RKO (cell line): Measurements from ENCODE around the gene POU2F1.

Source experiments
- DNase-seq: peaks from one replicate; pipeline ENCODE4 v3.0.0-alpha.2; 2016; ENCODE audit warnings: low spot score

Gene POU2F1

DNA sequence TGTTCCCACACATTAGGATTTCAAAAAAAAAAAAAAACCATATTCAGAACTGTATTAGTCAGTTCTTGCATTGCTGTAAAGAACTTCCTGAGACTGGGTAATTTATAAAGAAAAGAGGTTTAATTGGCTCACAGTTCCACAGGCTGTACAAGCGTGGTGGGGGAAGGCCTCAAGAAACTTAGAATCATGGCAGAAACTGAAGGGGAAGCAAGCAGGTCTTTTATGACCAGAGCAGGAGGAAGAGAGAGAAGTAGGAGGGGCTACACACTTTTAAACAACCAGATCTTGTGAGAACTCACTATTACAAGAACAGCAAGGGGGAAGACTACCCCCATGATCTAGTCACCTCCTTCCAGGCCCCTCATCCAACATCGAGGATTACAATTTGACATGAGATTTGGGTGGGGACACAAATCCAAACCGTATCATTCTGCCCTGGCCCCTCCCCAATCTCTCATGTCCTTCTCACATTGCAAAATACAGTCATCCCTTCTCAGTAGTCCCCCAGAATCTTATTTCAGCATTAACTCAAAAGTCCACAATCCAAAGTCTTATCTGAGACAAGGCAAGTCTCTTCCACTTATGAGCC is 51.8 kb downstream of the POU2F1 start:
- no peak for DNase-seq

DNA sequence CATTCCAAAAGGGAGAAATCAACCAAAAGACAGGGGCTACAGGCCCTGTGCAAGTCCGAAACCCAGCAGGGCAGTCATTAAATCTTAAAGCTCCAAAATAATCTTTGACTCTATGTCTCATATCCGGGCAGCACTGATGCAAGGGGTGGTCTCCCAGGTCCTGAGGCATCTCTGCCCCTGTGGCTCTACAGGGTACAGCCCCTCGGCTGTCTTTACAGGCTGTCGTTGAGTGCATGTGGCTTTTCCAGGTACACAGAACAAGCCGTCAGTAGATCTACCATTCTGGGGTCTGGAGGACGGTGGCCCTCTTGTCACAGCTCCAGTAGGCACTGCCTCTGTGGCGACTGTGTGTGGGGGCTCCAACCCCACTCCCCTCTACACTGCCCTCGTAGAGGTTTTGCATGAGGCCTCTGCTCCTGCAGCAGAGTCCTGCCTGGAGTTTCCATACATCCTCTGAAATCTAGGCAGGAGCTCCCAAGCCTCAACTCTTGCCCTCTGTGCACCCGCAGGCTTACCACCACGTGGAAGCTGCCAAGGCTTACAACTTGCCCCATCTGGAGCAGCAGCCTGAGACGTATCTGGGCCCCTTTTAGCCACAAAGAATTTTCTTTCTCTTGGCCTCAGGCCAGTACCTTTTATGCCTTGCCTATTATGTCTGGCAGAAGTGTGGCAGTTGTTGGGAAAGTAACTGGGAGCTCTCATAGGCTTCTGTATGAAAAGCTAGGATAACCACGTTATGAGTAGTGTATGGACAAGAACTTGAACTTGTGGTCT is 52.5 kb downstream of the POU2F1 start:
- no peak for DNase-seq

DNA sequence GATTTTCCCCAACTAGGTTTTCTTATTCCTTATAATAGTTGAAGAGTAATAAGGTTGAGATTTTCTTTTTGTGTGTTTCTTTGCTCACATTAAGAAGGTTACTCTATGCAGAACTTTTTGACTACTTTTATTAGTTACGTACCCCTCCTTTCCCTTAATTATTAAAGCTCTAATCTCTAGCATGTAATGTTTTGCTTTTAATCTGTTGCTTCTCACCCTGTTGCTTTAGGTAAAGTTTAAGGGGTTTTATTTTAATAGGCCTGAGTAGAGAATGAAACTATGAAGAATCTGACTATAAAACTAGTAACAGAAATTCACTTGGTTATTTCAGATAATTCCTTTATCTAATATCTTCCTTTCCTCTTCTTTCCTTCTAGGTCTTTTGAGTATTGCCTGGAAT is 53.4 kb downstream of the POU2F1 start:
- DNase-seq = no peak

DNA sequence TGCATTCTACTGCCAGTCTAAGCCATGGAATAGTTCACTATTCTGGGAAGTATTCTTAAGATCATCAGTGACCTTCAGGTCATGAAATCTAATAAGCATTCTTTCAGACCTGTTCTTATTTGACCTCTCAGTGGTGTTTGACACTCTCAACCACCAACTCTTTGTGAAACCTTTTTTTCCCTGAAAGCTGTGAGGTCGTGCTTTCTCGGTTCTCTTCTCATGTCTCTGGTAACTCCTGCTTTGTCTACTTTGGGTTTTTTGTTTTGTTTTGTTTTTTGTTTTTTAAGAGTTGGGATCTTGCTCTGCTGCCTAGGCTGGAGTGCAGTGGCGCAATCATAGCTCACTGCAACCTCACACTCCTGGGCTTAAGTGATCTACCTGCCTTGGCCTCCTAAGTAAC is 56.3 kb downstream of the POU2F1 start:
- DNase-seq = no peak

DNA sequence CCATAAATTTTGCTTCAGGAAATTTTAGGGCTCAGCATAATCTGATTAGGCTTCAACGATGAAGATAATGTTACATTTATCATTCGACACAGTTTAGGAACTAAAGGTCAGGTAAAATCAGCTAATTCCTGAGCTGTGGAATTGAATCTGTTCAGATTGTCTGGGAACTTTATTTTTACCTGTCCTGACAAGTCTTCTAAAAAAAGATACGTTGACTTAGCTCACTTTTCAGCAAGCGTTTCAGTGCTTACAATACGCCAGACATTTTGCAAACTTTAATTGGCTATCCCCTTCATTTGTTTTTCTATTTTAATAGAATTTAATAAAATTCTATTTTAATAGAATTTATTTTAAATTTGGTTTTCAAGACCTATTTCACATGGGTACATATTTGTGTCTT is 57.8 kb downstream of the POU2F1 start:
- no peak for DNase-seq

DNA sequence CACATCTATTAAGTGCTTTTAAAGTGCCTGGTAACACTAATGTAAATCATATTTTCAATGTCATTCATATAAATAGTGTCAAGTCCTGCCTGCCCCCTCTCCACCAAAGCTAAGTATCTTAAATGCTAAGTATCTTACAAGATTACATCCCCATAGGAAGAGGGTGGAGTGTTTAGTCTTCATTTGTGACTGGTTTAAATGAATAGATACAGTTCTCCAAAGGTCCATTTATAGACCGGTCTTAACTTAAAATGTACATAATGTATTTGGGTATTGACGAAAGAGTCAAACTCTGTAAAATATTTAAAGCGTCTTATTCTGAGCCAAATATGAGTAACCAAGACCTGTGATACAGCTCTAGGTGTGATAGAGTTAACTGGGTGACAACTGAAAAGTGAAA is 60.2 kb downstream of the POU2F1 start:
- DNase-seq = no peak

DNA sequence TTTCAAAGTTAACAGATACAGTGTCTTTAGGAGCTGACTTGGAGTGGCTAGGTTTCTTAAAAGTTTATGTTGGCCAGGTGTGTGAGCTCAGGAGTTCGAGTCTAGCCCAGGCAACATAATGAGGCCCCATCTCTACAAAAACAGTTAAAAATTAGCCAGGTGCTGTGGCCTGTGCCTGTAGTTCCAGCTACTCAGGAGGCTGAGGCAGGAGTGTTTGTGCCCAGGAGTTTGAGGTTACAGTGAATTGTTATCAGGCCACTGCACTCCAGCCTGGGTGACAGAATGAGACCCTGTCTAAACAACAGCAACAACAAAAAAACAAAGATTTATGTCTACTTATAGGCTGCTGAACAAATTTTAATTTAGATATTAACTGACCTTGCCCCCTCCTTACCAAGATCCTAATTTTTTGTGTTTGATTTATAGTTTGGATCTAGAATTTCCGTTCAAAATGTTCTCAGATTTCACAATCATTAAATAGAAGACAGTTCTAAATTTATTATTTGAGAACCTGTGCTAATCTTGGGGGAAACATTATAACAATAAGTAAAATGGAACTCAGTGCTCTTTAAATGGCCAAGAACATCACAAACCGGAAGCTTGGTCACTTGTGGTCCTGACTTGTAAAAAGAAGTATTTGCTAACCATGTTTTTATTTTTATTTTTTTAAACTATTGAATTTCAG is 67.8 kb downstream of the POU2F1 start:
- DNase-seq = no peak

DNA sequence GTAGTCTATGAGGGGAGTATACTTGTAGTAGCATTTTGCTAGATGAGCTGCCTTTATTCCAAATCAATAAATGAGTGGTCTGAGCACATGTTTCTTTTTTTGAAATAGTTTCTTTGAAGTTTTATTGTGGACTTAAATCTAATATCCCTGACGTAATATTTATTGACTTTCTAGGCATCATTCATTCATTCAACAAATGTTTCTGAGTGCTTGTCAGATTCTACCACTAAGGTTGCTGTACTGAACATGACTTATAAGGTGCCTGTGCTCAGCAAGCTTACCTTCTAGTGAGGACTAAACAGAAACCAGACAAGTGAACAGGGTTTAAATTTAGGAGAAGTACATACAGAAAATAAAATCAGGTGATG is 68.4 kb downstream of the POU2F1 start:
- DNase-seq = no peak

DNA sequence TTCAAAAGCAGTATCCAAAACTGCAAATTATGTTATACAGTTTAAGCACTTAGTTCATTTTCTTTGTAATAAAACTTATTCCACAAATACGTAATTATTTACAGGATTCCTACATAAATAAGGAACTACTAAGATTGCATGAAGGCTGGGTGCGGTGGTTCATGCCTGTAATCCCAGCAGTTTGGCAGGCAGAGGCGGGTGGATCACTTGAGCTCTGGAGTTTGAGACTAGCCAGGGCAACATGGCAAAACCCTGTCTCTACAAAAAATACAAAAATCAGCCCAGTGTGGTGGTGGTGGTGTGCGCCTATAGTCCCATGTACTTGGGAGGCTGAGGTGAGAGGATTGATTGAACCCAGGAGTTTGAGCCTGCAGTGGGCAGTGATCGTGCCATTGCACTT is 69.3 kb downstream of the POU2F1 start:
- DNase-seq = no peak

DNA sequence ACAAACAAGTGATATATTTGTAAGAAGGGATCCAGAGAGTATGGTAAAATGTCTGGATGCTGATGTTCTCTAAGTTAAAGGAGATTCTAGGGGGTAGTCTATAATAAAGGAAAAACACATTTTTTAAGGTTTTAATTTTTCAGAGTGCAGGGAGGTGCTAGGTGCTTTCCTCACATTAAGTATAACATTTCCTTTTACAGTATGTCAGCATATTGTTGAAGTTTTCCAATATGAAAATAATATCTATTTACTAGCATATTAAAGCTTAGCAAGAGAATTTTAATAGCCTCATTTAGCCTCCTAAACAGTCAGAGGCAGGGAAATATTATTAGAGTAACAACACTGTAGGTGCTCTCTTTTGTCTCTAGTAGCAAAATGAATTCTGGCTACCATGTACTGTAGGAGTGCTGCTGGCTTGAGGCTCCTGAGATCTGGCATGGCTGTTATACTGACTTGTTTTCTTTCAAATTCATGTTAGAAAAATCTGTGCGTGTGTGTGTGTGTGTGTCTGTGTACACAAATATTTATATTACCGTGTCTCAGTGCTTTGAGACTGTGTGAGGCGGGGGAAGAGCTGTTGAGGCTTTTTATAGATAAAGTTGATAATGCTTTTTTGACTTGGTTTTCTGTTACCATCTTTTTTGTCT is 71.0 kb downstream of the POU2F1 start:
- DNase-seq = no peak

DNA sequence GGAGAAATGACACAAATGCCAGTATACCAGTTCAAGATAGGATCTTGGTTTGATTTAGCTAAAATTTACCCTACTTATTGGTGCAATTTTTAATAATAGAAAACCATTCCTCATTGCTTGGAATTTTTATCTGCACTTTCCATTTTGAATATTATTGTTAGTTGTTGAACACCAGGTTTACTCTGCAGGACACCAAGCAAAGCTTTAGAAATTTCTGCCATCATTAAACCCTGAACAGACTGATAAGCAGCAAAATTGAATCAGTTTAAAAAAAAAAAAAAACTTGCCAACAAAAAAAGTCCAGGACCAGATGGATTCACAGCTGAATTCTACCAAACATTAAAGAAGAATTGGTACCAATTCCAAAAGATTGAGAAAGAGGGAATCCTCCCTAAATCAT is 71.5 kb downstream of the POU2F1 start:
- no peak for DNase-seq

DNA sequence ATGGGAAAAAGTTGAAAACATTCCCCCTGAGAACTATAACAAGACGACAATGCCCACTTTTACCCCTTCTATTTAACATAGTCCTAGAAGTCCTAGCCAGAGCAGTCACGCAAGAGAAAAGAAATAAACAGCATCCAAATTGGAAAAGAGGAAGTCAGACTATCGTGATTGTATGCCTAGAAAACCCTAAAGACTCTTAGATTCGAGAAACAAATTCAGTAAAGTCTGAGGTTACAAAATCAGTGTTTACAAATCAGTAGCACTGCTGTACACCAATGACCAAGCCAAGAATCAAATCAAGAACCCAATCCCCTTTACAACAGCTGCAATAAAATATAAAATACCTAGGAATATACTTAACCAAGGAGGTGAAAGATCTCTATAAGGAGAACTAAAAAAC is 72.4 kb downstream of the POU2F1 start:
- no peak for DNase-seq

DNA sequence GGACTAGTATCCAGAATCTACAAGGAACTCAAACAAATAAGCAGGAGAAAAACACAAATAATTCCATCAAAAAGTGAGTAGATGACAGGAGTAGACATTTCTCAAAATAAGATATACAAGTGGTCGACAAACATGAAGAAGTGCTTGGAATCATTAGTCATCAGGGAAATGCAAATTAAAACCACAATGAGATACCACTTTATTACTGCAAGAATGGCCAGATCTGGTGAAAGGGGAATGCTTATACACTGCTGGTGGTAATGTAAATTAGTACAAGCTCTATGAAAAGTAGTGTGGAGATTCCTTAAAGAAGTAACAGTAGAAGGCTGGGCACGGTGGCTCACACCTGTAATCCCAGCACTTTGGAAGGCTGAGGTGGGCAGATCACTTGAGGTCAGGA is 73.8 kb downstream of the POU2F1 start:
- no peak for DNase-seq

DNA sequence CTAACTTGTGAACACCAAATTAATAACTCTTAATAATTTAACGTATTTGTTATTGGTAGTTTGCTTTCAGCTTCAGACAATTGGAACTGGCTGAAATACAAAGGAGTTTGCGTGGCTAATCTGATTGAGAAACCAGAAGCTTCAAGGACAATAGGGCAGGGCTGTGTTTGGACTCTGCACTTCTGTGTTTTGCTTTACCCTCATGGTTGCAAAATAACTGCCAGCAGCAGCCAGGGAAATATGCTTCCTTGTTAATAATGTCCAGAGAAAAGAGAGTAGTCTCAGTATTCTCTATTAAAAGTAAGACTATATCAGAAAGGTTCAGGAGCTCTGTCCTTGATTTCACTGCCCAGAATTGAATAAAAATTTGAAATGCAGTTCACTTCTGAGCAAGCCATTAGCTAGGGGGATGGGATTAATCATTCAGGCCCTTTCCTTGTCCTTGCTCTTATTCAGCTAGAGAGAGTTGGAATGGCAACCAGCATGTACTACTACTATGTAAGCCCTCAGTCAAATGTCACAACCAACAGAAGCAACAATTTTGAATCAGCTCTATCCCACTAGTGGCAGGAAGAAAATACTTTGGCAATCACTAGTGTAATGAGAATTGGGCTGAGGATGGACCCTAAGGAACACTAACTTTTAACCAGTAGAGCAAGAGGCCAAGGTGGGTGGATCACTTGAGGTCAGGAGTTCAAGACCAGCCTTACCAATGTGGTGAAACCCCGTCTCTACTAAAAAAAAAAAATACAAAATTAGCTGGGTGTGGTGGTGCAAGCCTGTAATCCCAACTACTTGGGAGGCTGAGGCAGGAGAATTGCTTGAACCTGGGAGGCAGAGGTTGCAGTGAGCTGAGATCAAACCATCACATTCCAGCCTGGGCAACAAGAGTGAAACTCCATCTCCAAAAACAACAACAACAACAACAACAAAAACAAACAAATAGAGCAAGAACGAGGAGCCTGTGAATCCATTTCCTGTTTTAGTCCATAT is 76.8 kb downstream of the POU2F1 start:
- no peak for DNase-seq

DNA sequence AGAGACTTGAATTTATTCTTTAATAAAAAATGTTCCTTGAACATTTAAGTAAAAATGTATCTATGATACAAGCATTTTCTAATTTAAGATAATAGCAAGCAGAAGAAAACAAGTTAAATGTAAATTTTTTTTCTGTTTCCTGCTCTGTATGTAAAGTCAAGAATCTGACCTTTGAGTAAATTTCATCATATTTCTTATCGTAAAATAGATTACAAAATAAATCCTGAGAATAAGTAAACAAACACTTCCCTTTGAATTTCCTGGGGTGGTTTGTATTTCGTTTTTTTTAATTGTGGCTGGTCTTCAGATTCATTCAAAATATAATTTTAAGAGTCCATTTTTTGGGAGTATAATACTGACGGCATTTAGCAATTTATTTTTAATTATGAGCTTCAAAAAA is 77.6 kb downstream of the POU2F1 start:
- DNase-seq = no peak

DNA sequence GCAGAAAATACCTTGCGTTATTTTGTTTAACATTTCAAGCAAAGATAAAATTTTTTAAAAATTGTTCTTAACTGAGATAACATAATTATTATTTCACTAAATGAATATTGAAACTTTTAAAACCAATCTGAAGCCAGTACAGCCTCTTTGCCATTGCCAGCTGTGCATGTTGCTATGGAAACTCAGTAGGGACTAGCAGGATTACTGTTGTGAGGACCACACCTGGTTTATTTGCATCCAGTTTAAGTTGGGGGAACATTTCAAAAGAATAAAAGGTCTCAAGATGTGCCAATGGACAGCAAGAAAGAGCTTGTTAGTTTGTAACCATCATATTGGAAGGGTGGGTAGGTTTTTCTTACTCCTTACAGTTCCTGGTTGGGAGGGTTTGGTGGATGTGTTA is 80.7 kb downstream of the POU2F1 start:
- DNase-seq = no peak

DNA sequence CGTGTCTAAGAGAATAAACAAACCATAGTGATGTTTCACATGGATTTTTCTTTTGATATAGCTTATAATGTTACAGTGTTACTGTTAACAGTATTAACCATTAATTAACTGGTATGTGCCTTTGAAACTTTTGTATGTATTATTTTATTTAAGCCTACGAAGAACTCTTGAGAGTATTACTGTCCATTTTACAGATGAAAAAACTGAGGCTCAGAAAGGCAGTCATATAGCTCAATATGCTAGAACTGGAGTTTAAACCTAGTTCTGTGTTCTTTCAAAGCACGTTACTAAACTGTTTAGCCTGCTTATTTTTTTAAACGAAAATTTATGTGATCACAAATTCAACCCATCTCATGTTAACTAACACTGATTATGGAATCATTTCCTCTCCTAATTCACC is 83.5 kb downstream of the POU2F1 start:
- DNase-seq = no peak

DNA sequence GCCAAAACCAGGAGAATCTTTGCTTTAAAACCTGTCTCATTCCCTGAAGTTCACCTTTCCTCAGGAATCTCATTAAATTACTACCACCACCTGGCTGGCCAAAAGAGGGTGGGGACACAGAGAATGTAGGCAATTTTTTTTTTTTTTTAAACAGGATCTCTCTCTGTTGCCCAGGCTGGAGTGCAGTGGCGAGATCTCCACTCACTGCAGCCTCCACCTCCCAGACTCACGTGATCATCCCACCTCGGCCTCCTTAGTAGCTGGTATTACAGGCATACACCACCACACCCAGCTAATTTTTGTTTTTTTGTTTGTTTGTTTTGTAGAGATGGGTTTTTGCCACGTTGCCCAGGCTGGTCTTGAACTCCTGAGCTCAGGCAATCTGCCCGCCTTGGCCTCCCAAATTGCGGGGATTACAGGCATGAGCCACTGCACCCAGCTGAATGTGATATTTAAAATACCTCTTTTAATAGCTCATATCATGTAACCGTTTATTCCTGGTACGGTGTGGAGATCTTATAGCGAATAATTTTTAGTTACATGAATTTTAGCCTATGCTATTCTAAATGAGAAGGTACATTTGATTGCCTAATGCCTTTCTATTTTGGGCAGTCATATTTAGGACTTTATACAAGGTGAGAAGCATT is 84.5 kb downstream of the POU2F1 start:
- DNase-seq = no peak

DNA sequence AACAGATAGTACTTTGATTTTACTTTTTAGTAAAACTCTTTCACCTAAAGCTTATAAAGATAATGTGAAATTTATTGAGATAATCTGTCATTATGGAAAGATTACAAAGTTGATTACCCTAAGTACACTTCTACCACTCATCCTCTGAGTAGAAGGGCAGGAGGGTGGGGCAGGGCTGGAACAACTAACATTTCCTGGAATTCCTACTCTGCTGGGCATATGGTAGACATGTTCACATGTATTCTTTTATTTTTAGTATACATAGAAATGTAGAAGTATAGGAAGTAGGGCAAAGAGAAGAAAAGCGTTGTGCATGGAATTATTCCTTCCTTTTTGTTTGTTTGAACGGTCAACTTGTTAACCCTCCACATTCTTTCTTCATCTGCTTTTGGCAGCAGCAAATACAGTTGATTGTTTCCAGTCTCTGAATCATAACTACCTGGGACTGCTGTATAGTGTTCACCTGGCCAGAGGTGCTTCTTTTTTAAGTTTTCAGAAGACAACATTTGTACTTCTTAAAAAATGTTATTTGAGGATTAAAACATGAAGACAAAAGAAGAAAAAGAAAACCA is 85.1 kb downstream of the POU2F1 start:
- no peak for DNase-seq

DNA sequence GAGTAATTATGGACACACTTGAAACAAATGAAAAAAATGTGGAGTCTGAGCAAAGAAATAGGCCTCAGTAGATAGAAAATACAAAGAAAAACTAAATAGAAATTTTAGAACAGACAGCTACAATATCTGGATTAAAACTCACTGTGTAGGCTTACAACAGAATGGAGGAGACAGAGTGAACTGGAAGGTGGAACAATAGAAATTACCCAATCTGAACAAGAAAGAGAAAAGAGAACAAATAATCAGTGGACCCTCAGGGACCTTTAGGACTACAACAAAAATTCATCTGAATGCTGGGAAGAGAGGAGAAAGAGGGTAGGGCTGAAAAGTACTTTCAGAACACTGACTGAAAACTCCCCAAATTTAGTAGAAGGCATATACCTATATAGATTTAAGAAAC is 90.0 kb downstream of the POU2F1 start:
- DNase-seq = no peak

DNA sequence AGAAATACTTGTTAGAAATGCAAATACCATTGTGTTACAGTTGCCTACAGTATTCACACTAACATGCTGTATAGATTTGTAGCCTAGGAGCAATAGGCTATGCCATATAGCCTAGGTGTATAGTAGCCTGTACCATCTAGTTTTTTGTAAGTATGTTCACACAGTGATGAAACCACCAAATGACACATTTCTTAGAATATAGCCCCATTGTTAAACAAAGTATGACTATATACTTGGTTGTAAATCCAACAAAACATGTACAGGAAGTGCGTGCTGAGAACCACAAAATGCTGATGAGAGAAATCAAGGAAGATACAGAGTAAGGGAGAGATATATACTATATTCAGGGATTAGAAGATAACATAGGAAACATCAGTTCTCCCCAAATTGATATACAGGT is 92.2 kb downstream of the POU2F1 start:
- DNase-seq = no peak
